GM18907 (cell line): Measurements from ENCODE around the gene CSF3.

ENCODE experiments used
- ATAC-seq: cut with Tn5 transposase; IDR thresholded peaks from one replicate; pipeline ENCODE4 v1.9.1; 2021; ENCODE audit warnings: mild to moderate bottlenecking, moderate library complexity; ENCODE audit not compliant: unreplicated experiment

Gene CSF3

GRCh38 chr17:40060887-40061608 lies 45.8 kb downstream of the CSF3 start:
- ATAC-seq, result no peak

GRCh38 chr17:40061609-40062038 lies 46.4 kb downstream of the CSF3 start:
- no peak for ATAC-seq

GRCh38 chr17:40062329-40063186 lies 47.3 kb downstream of the CSF3 start, which contains the start of gene THRA:
Gene THRA (plus strand): TSS chr17:40062965. CDS start chr17:40074489, 11,524 bp downstream.
- ATAC-seq, result no peak

- ATAC-seq, result no peak
These were observed 48.0 kb downstream of the CSF3 start for GRCh38 chr17:40063187-40063771.

GRCh38 chr17:40063901-40064531 lies 48.8 kb downstream of the CSF3 start:
- no peak for ATAC-seq

GRCh38 chr17:40064971-40065768 lies 49.9 kb downstream of the CSF3 start:
- ATAC-seq, result no peak

GRCh38 chr17:40065769-40066510 lies 50.7 kb downstream of the CSF3 start:
- no peak for ATAC-seq
